Activated CD4-positive, alpha-beta T cell treated with anti-CD3 and anti-CD28 coated beads, Interleukin-2, amount 10 ng/mL, durations not matched to agents 7 days and 5 days (primary cell): ENCODE data around the gene TENT5D. TPM values are rescaled to one million over a fixed set of nuclear protein-coding genes. Genes with fewer than 3 reads are reported as not detected.
"Not testable (repeated sequence)": the region's sequence is repeated elsewhere in the genome, so short reads cannot be mapped to it uniquely, and the experiment has no call there.

ENCODE experiments used
- CTCF ChIA-PET: fragments of 350-600 bp; sonication (Branson Sonifier 250); formaldehyde crosslinking; loops from one replicate; lab custom pipeline; 2021; ENCODE audit warnings: antibody characterized with exemption; lab: Charles Lee
- POLR2A ChIA-PET: fragments of 350-600 bp; sonication (Branson Sonifier 250); formaldehyde crosslinking; loops from one replicate; lab custom pipeline; 2021; ENCODE audit warnings: antibody characterized with exemption; lab: Charles Lee
- DNase-seq: peaks from one replicate; pipeline ENCODE4 v3.0.0-alpha.2; 2020
- H3K27ac Mint-ChIP-seq: one replicate; pipeline ENCODE4 v1.8.0; 2021; ENCODE audit warnings: mild to moderate bottlenecking, moderate library complexity, mixed read lengths
- H3K27me3 Mint-ChIP-seq: one replicate; pipeline ENCODE4 v1.8.0; 2021; ENCODE audit warnings: mixed read lengths
- H3K36me3 Mint-ChIP-seq: one replicate; pipeline ENCODE4 v1.8.0; 2021; ENCODE audit warnings: low read depth, mixed read lengths
- H3K4me1 Mint-ChIP-seq: one replicate; pipeline ENCODE4 v1.8.0; 2021; ENCODE audit warnings: mixed read lengths
- H3K4me3 Mint-ChIP-seq: one replicate; pipeline ENCODE4 v1.8.0; 2021; ENCODE audit warnings: mild to moderate bottlenecking, moderate library complexity, mixed read lengths
- H3K9me3 Mint-ChIP-seq: one replicate; pipeline ENCODE4 v1.8.0; 2021; ENCODE audit warnings: mixed read lengths
- total RNA-seq, 2 experiments: library from RNA; stranded (reverse); gene quantifications; one replicate each; pipeline ENCODE4 v1.2.3, GENCODE V29; 2021

Gene TENT5D
- total RNA-seq: not detected

- Mint-ChIP-seq H3K4me3 (no peak within 1 kb of the TSS), H3K36me3 (no peaks in the 10 kb centered on the region), H3K27ac (no peak within 1 kb of the TSS), H3K4me1 (no peaks in the 10 kb centered on the region), H3K27me3 (no peaks in the 10 kb centered on the region), H3K9me3 (no peaks in the 10 kb centered on the region)
- CTCF ChIA-PET: no interaction called here
- DNase-seq: no peak
- POLR2A ChIA-PET: no interaction called here
These were observed at the start of gene TENT5D for GRCh38 chrX:80420147-80420546. TENT5D (plus strand) TSS chrX:80420447; CDS start chrX:80442540, 22,093 bp downstream.

GRCh38 chrX:80385651-80386050 lies 34.6 kb upstream of the TENT5D start:
- H3K9me3 Mint-ChIP-seq, CTCF ChIA-PET, H3K4me1 Mint-ChIP-seq: not testable (repeated sequence)

GRCh38 chrX:80388206-80388605 lies 32.0 kb upstream of the TENT5D start:
- no peaks in the 10 kb centered on the region for H3K36me3 Mint-ChIP-seq
- H3K27ac Mint-ChIP-seq: no peak overlapping the region
- ChIA-PET POLR2A (no interaction called here), CTCF (no interaction called here)
- H3K27me3 Mint-ChIP-seq: no peaks in the 10 kb centered on the region
- no peak for DNase-seq
- no peaks in the 10 kb centered on the region for H3K9me3 Mint-ChIP-seq
- H3K4me3 Mint-ChIP-seq: no peak overlapping the region
- no peaks in the 10 kb centered on the region for H3K4me1 Mint-ChIP-seq

More at GRCh38 chrX:80385651-80386050, 34.6 kb upstream of the TENT5D start:
- H3K27ac Mint-ChIP-seq, H3K4me3 Mint-ChIP-seq, DNase-seq, H3K36me3 Mint-ChIP-seq, POLR2A ChIA-PET, H3K27me3 Mint-ChIP-seq: not testable (repeated sequence)

GRCh38 chrX:80412042-80412441 lies 8.2 kb upstream of the TENT5D start:
- POLR2A ChIA-PET: no interaction called here
- Mint-ChIP-seq H3K9me3 (no peaks in the 10 kb centered on the region), H3K4me1 (no peaks in the 10 kb centered on the region), H3K4me3 (no peak overlapping the region), H3K36me3 (no peaks in the 10 kb centered on the region), H3K27ac (no peak overlapping the region), H3K27me3 (no peaks in the 10 kb centered on the region)
- no peak for DNase-seq
- CTCF ChIA-PET: no interaction called here

- Mint-ChIP-seq H3K36me3 (no peaks in the 10 kb centered on the region), H3K27ac (no peak overlapping the region), H3K27me3 (no peaks in the 10 kb centered on the region), H3K4me3 (no peak overlapping the region), H3K4me1 (no peaks in the 10 kb centered on the region), H3K9me3 (peaks cover 2% of the 10 kb centered on the region)
- ChIA-PET POLR2A (no interaction called here), CTCF (no interaction called here)
- no peak for DNase-seq
These were observed 2.8 kb downstream of the TENT5D start for GRCh38 chrX:80423000-80423399.

- ChIA-PET CTCF (no interaction called here), POLR2A (no interaction called here)
- DNase-seq: no peak
- H3K9me3 Mint-ChIP-seq: peaks cover 2% of the 10 kb centered on the region
- no peaks in the 10 kb centered on the region for H3K27me3 Mint-ChIP-seq
- no peaks in the 10 kb centered on the region for H3K36me3 Mint-ChIP-seq
- H3K4me3 Mint-ChIP-seq: no peak overlapping the region
- no peaks in the 10 kb centered on the region for H3K4me1 Mint-ChIP-seq
- no peak overlapping the region for H3K27ac Mint-ChIP-seq
These were observed 3.5 kb downstream of the TENT5D start for GRCh38 chrX:80423744-80424143.

GRCh38 chrX:80430826-80431504 lies 10.7 kb downstream of the TENT5D start:
- no peak for DNase-seq
- H3K4me1 Mint-ChIP-seq: no peaks in the 10 kb centered on the region
- no peak overlapping the region for H3K27ac Mint-ChIP-seq
- no peaks in the 10 kb centered on the region for H3K27me3 Mint-ChIP-seq
- ChIA-PET POLR2A (no interaction called here), CTCF (no interaction called here)
- no peak overlapping the region for H3K4me3 Mint-ChIP-seq
- H3K36me3 Mint-ChIP-seq: no peaks in the 10 kb centered on the region
- peaks cover 2% of the 10 kb centered on the region for H3K9me3 Mint-ChIP-seq

- Mint-ChIP-seq H3K27ac (no peak overlapping the region), H3K4me1 (no peaks in the 10 kb centered on the region), H3K4me3 (no peak overlapping the region), H3K27me3 (no peaks in the 10 kb centered on the region), H3K9me3 (peaks cover 2% of the 10 kb centered on the region), H3K36me3 (no peaks in the 10 kb centered on the region)
- ChIA-PET POLR2A (no interaction called here), CTCF (no interaction called here)
- DNase-seq: no peak
These were observed 11.2 kb downstream of the TENT5D start for GRCh38 chrX:80431505-80431832.

GRCh38 chrX:80432441-80432840 lies 12.2 kb downstream of the TENT5D start:
- Mint-ChIP-seq H3K4me3 (no peak overlapping the region), H3K9me3 (no peaks in the 10 kb centered on the region), H3K36me3 (no peaks in the 10 kb centered on the region), H3K4me1 (no peaks in the 10 kb centered on the region), H3K27ac (no peak overlapping the region), H3K27me3 (no peaks in the 10 kb centered on the region)
- ChIA-PET CTCF (interaction anchor here (1.0 kb wide), 1 partner anchor 15 kb away, joined by 3 read pairs; no protein-coding TSS in a partner anchor), POLR2A (no interaction called here)
- DNase-seq: no peak

- no peaks in the 10 kb centered on the region for H3K9me3 Mint-ChIP-seq
- no peaks in the 10 kb centered on the region for H3K4me1 Mint-ChIP-seq
- POLR2A ChIA-PET: no interaction called here
- H3K27ac Mint-ChIP-seq: no peak overlapping the region
- H3K36me3 Mint-ChIP-seq: no peaks in the 10 kb centered on the region
- CTCF ChIA-PET: interaction anchor here (0.6 to 1.0 kb wide), 2 partner anchors 15 to 420 kb away, joined by 3 read pairs; no protein-coding TSS in a partner anchor
- H3K27me3 Mint-ChIP-seq: no peaks in the 10 kb centered on the region
- DNase-seq: no peak
- no peak overlapping the region for H3K4me3 Mint-ChIP-seq
These were observed 12.6 kb downstream of the TENT5D start for GRCh38 chrX:80432863-80433262.

- POLR2A ChIA-PET, H3K36me3 Mint-ChIP-seq, H3K27ac Mint-ChIP-seq, H3K9me3 Mint-ChIP-seq, DNase-seq, H3K27me3 Mint-ChIP-seq, H3K4me1 Mint-ChIP-seq, H3K4me3 Mint-ChIP-seq: not testable (repeated sequence)
- CTCF ChIA-PET: interaction anchor here (1.3 kb wide), 1 partner anchor 9 kb away, joined by 3 read pairs; no protein-coding TSS in a partner anchor
These were observed 47.9 kb downstream of the TENT5D start for GRCh38 chrX:80468166-80468565.

GRCh38 chrX:80471582-80471981 lies 51.3 kb downstream of the TENT5D start:
- CTCF ChIA-PET: no interaction called here
- Mint-ChIP-seq H3K4me3 (no peak overlapping the region), H3K27me3 (no peaks in the 10 kb centered on the region), H3K9me3 (peaks cover 2% of the 10 kb centered on the region), H3K36me3 (no peaks in the 10 kb centered on the region), H3K4me1 (no peaks in the 10 kb centered on the region), H3K27ac (no peak overlapping the region)
- POLR2A ChIA-PET: no interaction called here
- no peak for DNase-seq

GRCh38 chrX:80485543-80485942 lies 65.3 kb downstream of the TENT5D start:
- no peaks in the 10 kb centered on the region for H3K4me1 Mint-ChIP-seq
- POLR2A ChIA-PET: no interaction called here
- no peak for DNase-seq
- H3K9me3 Mint-ChIP-seq: no peaks in the 10 kb centered on the region
- H3K36me3 Mint-ChIP-seq: no peaks in the 10 kb centered on the region
- H3K27me3 Mint-ChIP-seq: no peaks in the 10 kb centered on the region
- H3K4me3 Mint-ChIP-seq: no peak overlapping the region
- CTCF ChIA-PET: no interaction called here
- no peak overlapping the region for H3K27ac Mint-ChIP-seq

- no peaks in the 10 kb centered on the region for H3K4me1 Mint-ChIP-seq
- no peak overlapping the region for H3K4me3 Mint-ChIP-seq
- no peak overlapping the region for H3K27ac Mint-ChIP-seq
- ChIA-PET POLR2A (no interaction called here), CTCF (no interaction called here)
- no peaks in the 10 kb centered on the region for H3K27me3 Mint-ChIP-seq
- no peaks in the 10 kb centered on the region for H3K9me3 Mint-ChIP-seq
- no peak for DNase-seq
- no peaks in the 10 kb centered on the region for H3K36me3 Mint-ChIP-seq
These were observed 66.1 kb downstream of the TENT5D start for GRCh38 chrX:80486299-80486698.
